K562 (cell line): ENCODE data around the gene NRXN3. TPM values are rescaled to one million over a fixed set of nuclear protein-coding genes. Genes with fewer than 3 reads are reported as not detected.

Experiments used
- ATAC-seq: fragments of 200-7000 bp; cut with Tn5 transposase; 3 replicates; pipeline ENCODE4 v1.9.1; 2020; ENCODE audit warnings: moderate library complexity
- BruUV-seq: library from RNA; stranded (reverse); fragments of 400-500 nt; replicated peaks from 2 replicates; lab custom pipeline; 2021; lab: Mats Ljungman, UMichigan
- CTCF ChIA-PET: fragments of 300-600 bp; formaldehyde crosslinking; extraction: SDS; loops from one replicate; lab custom pipeline; 2021; ENCODE audit warnings: low intra/inter-chr PET ratio; lab: Yijun Ruan, JAX
- POLR2A ChIA-PET: fragments of 300-600, 350-650 bp; sonication (Branson Sonifier 250); formaldehyde crosslinking; extraction: SDS; loops from one replicate; lab custom pipeline; 2021; ENCODE audit warnings: antibody characterized with exemption, inconsistent platforms; lab: Yijun Ruan, JAX
- DNase-seq, 4 experiments: peaks; one replicate each; pipeline versions ENCODE4 v3.0.0 to v3.0.0-alpha.2; 2011 to 2018; ENCODE audit warnings: low spot score in 3 of 4, mixed read lengths in 3 of 4; ENCODE audit errors: extremely low read depth in 1 of 4
- FAIRE-seq: peaks from 2 replicates; lab custom pipeline; 2011; peaks lifted over from hg19 to GRCh38; lab: Jason Lieb, UNC
- H2AFZ ChIP-seq: 2 replicates; pipeline ENCODE4 v1.6.0; 2011; ENCODE audit warnings: low read depth, low read length, control low read depth, inconsistent platforms
- H3K27ac ChIP-seq: fragments of 200-600 bp; 3 replicates; pipeline ENCODE4 v1.8.0; 2011; ENCODE audit warnings: low read depth, mild to moderate bottlenecking, control low read depth, inconsistent platforms, low read length, moderate library complexity, mixed read lengths; ENCODE audit errors: extremely low read depth
- H3K27me3 ChIP-seq, 2 experiments: fragments of 300-600 bp in 1 of 2; 2 replicates in 1 of 2; 3 replicates in 1 of 2; pipeline versions ENCODE4 v1.6.0 to v1.8.0; 2011; ENCODE audit warnings: inconsistent platforms in 2 of 2, low read length in 2 of 2, mild to moderate bottlenecking in 1 of 2, mixed read lengths in 1 of 2, moderate library complexity in 1 of 2; ENCODE audit not compliant: control insufficient read depth in 2 of 2, insufficient read depth in 2 of 2
- H3K36me3 ChIP-seq: fragments of 300-600 bp; 3 replicates; pipeline ENCODE4 v1.8.0; 2011; ENCODE audit warnings: mild to moderate bottlenecking, low read length, inconsistent platforms; ENCODE audit not compliant: control insufficient read depth, insufficient read depth
- H3K4me1 ChIP-seq, 2 experiments: fragments of 200-600 bp in 1 of 2; replicated peaks in 1 of 2; 2 replicates in 1 of 2; 3 replicates in 1 of 2; pipeline versions ENCODE4 v1.5.1 to v1.8.0; 2011; ENCODE audit warnings: inconsistent platforms in 2 of 2, low read length in 2 of 2, mild to moderate bottlenecking in 1 of 2, mixed read lengths in 1 of 2, moderate library complexity in 1 of 2; ENCODE audit not compliant: control insufficient read depth in 2 of 2, insufficient read depth in 2 of 2
- H3K4me2 ChIP-seq: 2 replicates; pipeline ENCODE4 v1.6.1; 2011; ENCODE audit warnings: low read length, control low read depth, inconsistent platforms, mixed read lengths; ENCODE audit not compliant: insufficient read depth
- H3K4me3 ChIP-seq: fragments of 200-600 bp; sonication (generic), shearing (Covaris generic); 2 replicates; pipeline ENCODE4 v1.5.1; 2016; ENCODE audit warnings: control low read depth, inconsistent platforms
- H3K79me2 ChIP-seq: fragments of 200-600 bp; 3 replicates; pipeline ENCODE4 v1.8.0; 2011; ENCODE audit warnings: low read length, inconsistent platforms; ENCODE audit not compliant: control insufficient read depth, insufficient read depth
- H3K9ac ChIP-seq, 2 experiments: 2 replicates each; pipeline versions ENCODE4 v1.6.0 to v1.6.1; 2011; ENCODE audit warnings: low read depth in 2 of 2, low read length in 2 of 2, control low read depth in 1 of 2, inconsistent platforms in 1 of 2, mild to moderate bottlenecking in 1 of 2, mixed read lengths in 1 of 2; ENCODE audit not compliant: insufficient read depth in 1 of 2
- H3K9me1 ChIP-seq: one replicate; pipeline ENCODE4 v1.6.0; 2011; ENCODE audit warnings: inconsistent platforms, mild to moderate bottlenecking, low read length, moderate library complexity; ENCODE audit not compliant: control insufficient read depth, insufficient read depth
- H3K9me3 ChIP-seq: replicated peaks from 2 replicates; pipeline ENCODE4 v1.5.1; 2011; ENCODE audit warnings: low read depth, low read length, inconsistent platforms; ENCODE audit not compliant: control insufficient read depth, insufficient read depth
- H4K20me1 ChIP-seq: replicated peaks from 2 replicates; pipeline ENCODE4 v1.6.1; 2011; ENCODE audit warnings: low read length, inconsistent platforms, mixed read lengths; ENCODE audit not compliant: control insufficient read depth, insufficient read depth
- ASH1L ChIP-seq: fragments of 450-650 bp; IDR thresholded peaks from 2 replicates; pipeline ENCODE4 v1.6.1; 2018; ENCODE audit warnings: borderline replicate concordance, mild to moderate bottlenecking, low read depth; ENCODE audit not compliant: partially characterized antibody
- DPF2 ChIP-seq: fragments of 450-650 bp; IDR thresholded peaks from 2 replicates; pipeline ENCODE4 v1.6.1; 2016
- NFIC ChIP-seq: fragments of 450-650 bp; IDR thresholded peaks from 2 replicates; pipeline ENCODE4 v1.6.1; 2017; ENCODE audit warnings: mild to moderate bottlenecking, inconsistent platforms
- U2AF1 ChIP-seq: fragments of 200-400 bp; formaldehyde crosslinking; optimal IDR thresholded peaks from 2 replicates; pipeline ENCODE3; 2017; ENCODE audit warnings: mild to moderate bottlenecking, low read depth, low read length, moderate library complexity
- WGBS: fragments of 100-300 bp; shearing (Covaris generic); methylation state at CpG from one replicate; pipeline ENCODE4 v1.1.6; 2016; ENCODE audit warnings: low coverage, mixed read lengths; ENCODE audit not compliant: insufficient coverage; ENCODE audit errors: missing lambda C conversion rate; 5-methylcytosine and 5-hydroxymethylcytosine counted together
- in situ Hi-C: fragments of 300-500 bp; cut with MboI; formaldehyde crosslinking; loops from 4 replicates; pipeline ENCODE4 v1.15.0; 2018; ENCODE audit warnings: inconsistent platforms, mixed read lengths
- intact Hi-C: fragments of 100-400 bp; cut with micrococcal nuclease; formaldehyde crosslinking; loops from 2 replicates; pipeline ENCODE4 v1.14.2; 2022
- polyA plus RNA-seq, 8 experiments: library from polyadenylated mRNA; depleted of rRNA in 4 of 8; stranded (reverse) in 5 of 8; unstranded in 3 of 8; fragments of >200 nt; fragmentation: Nextera tagmentation in 2 of 8; fragmentation: Illumina TruSeq in 1 of 8; extraction: Ambion mirVana in 2 of 8; extraction: Trizol in 1 of 8; gene quantifications; 2 replicates each; pipeline versions ENCODE4 v1.2.1 to v1.2.3, GENCODE V29; 2011 to 2014; ENCODE audit warnings: inconsistent platforms in 1 of 8, missing spikeins in 1 of 8
- total RNA-seq, 7 experiments: library from RNA; depleted of rRNA in 6 of 7; stranded (reverse); fragments of >200 nt in 6 of 7; fragmentation: Illumina TruSeq in 2 of 7; extraction: Trizol in 2 of 7; gene quantifications; 2 replicates each; pipeline versions ENCODE4 v1.2.1 to v1.2.3, GENCODE V29; 2011 to 2021; ENCODE audit warnings: low replicate concordance in 1 of 7

Gene NRXN3
- total and polyA plus RNA-seq, 9 of the 15 experiments (the other 6 are each of a cell fraction or from before 2014, with no cell fraction given): 0.09 TPM; not detected in 8

DNA sequence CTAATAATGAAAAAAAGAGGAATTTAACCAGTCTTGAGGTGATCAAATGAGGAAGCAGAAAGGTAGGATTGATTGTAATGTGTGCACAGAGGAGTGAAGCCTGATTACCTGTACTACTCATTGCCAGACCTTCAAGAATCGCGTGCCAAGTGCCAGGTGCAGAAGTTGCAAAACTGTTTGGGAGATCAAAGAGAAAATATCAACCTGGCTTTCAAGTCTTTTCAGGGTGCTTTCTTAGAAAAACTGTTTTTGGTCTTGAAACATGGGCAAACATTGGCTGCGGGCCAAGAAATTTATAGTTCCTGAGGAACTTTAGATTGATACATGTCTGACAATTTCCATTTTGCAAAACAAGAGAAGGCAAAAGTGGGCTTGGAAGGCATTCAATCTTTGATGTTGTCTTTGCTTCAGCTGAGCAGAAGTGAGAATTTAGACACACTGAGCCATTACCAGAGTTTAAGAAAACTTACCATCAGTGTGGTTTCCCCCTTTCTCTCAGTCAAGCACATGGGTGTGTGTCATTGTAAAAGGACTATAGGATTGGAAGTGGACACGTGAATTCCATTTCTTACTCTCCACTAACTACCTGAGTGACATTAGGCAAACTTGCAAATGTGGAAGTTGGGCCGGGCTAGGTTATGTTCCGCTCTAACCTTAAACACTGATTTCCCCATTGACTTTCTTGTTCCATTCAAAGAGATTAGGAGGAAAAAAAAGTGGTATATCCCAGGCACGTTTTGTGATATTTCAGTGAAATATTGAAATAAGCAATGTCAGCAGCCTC, 1555.0 kb downstream of the NRXN3 start:
- H3K27ac ChIP-seq: no peak overlapping the region
- no peak overlapping the region for H2AFZ ChIP-seq
- intact Hi-C loops: no loop called here
- ChIA-PET CTCF (no interaction called here), POLR2A (no interaction called here)
- H3K9me3 ChIP-seq: no peaks in the 10 kb centered on the region
- 0% methylated on average over 5 of the region's 7 CpGs for WGBS
- FAIRE-seq (no peak), ATAC-seq (no peak), DNase-seq (no peak)
- no peaks in the 10 kb centered on the region for H3K36me3 ChIP-seq
- no TSS peak for BruUV-seq
- no peaks in the 10 kb centered on the region for H3K27me3 ChIP-seq
- H3K4me3 ChIP-seq: no peak overlapping the region
- no peak overlapping the region for H3K4me2 ChIP-seq
- no peaks in the 10 kb centered on the region for H3K79me2 ChIP-seq
- TF ChIP-seq NFIC: peak; percentile 59; the same call in 1 of the 2 replicates
- no peak for TF ChIP-seq ASH1L
- no peak overlapping the region for H3K9ac ChIP-seq
- H3K4me1 ChIP-seq: no peaks in the 10 kb centered on the region
- in situ Hi-C loops: no loop called here
- H3K9me1 ChIP-seq: no peaks in the 10 kb centered on the region
- H4K20me1 ChIP-seq: no peaks in the 10 kb centered on the region

DNA sequence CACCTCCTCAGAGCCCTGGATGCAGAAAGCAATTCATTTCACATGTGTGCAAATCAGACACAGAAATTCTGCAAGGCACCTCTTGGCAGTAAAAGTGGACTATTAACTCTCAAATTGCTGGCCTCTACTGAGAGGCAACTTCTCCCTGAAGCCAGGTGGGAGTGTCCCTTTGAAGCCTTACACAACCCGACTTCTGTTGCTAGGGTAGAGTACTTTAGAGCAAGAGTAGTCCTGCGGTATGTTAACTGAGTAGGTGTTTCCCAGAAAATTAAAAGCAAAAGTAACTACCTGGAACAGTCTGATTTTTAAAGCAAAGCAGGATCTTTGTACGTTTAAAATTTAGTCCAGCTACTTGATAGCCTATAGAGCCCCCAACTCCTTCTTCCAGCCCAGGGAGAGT, 1557.7 kb downstream of the NRXN3 start:
- Histone ChIP-seq H4K20me1 (no peaks in the 10 kb centered on the region), H3K79me2 (no peaks in the 10 kb centered on the region), H3K9me3 (no peaks in the 10 kb centered on the region), H3K27ac (no peak overlapping the region), H3K36me3 (no peaks in the 10 kb centered on the region), H3K9me1 (no peaks in the 10 kb centered on the region), H3K27me3 (no peaks in the 10 kb centered on the region), H3K4me2 (no peak overlapping the region), H3K9ac (no peak overlapping the region), H3K4me3 (no peak overlapping the region), H2AFZ (no peak overlapping the region), H3K4me1 (no peaks in the 10 kb centered on the region)
- ChIA-PET POLR2A (no interaction called here), CTCF (interaction anchor here (0.7 kb wide), 1 partner anchor 9 kb away, joined by 3 read pairs; no protein-coding TSS in a partner anchor)
- 5% methylated on average over 3 of the region's 3 CpGs for WGBS
- FAIRE-seq (no peak), DNase-seq (no peak), ATAC-seq (no peak)
- BruUV-seq: no TSS peak
- intact Hi-C loops (no loop called here), in situ Hi-C loops (no loop called here)
- TF ChIP-seq U2AF1 (no peak), DPF2 (no peak)
- TF ChIP-seq, all 486 proteins: peak for 0
